MM.1S (cell line): Measurements from ENCODE around the gene ELOVL2.

Experiments
- DNase-seq: peaks from one replicate; pipeline ENCODE4 v3.0.0-alpha.2; 2015
- H2AFZ ChIP-seq: fragments of 300-600 bp; sonication (generic); 2 replicates; pipeline ENCODE4 v1.6.0; 2016; ENCODE audit warnings: antibody characterized with exemption, low read length
- H3F3A ChIP-seq: fragments of 300-600 bp; sonication (generic); 2 replicates; pipeline ENCODE4 v1.6.1; 2016; ENCODE audit warnings: mild to moderate bottlenecking, antibody characterized with exemption, low read length, moderate library complexity, mixed read lengths; ENCODE audit not compliant: insufficient read depth
- H3K27ac ChIP-seq: fragments of 300-600 bp; sonication (generic); 2 replicates; pipeline ENCODE4 v1.5.1; 2016; ENCODE audit warnings: mild to moderate bottlenecking, low read length
- H3K27me3 ChIP-seq: fragments of 300-600 bp; sonication (generic); replicated peaks from 2 replicates; pipeline ENCODE4 v1.6.0; 2016; ENCODE audit warnings: low read length; ENCODE audit not compliant: insufficient read depth
- H3K36me3 ChIP-seq: fragments of 300-600 bp; sonication (generic); replicated peaks from 2 replicates; pipeline ENCODE4 v1.6.1; 2016; ENCODE audit warnings: mild to moderate bottlenecking, low read length, mixed read lengths; ENCODE audit not compliant: insufficient read depth
- H3K4me1 ChIP-seq: fragments of 300-600 bp; sonication (generic); 2 replicates; pipeline ENCODE4 v1.6.1; 2016; ENCODE audit warnings: low read length, mixed read lengths
- H3K4me2 ChIP-seq: fragments of 300-600 bp; sonication (generic); 2 replicates; pipeline ENCODE4 v1.6.0; 2016; ENCODE audit warnings: low read depth, low read length
- H3K4me3 ChIP-seq: fragments of 300-600 bp; sonication (generic); 2 replicates; pipeline ENCODE4 v1.5.1; 2016; ENCODE audit warnings: low read length, mixed read lengths
- H3K79me2 ChIP-seq: fragments of 300-600 bp; sonication (generic); 2 replicates; pipeline ENCODE4 v1.6.1; 2016; ENCODE audit warnings: mixed run types, low read length, mixed read lengths
- H3K9ac ChIP-seq: fragments of 300-600 bp; sonication (generic); 2 replicates; pipeline ENCODE4 v1.6.1; 2016; ENCODE audit warnings: low read length, mixed read lengths
- H3K9me2 ChIP-seq: fragments of 300-600 bp; sonication (generic); replicated peaks from 2 replicates; pipeline ENCODE4 v1.6.1; 2016; ENCODE audit warnings: mild to moderate bottlenecking, low read length, mixed read lengths; ENCODE audit not compliant: insufficient read depth
- H3K9me3 ChIP-seq: fragments of 300-600 bp; sonication (generic); replicated peaks from 2 replicates; pipeline ENCODE4 v1.6.1; 2016; ENCODE audit warnings: mild to moderate bottlenecking, low read length, mixed read lengths; ENCODE audit not compliant: insufficient read depth
- H4K20me1 ChIP-seq: fragments of 300-600 bp; sonication (generic); 2 replicates; pipeline ENCODE4 v1.6.1; 2016; ENCODE audit warnings: mild to moderate bottlenecking, low read length, moderate library complexity, mixed read lengths; ENCODE audit not compliant: insufficient read depth
- EZH2 ChIP-seq: fragments of 300-600 bp; sonication (generic); optimal IDR thresholded peaks from 2 replicates; pipeline ENCODE3; 2017; ENCODE audit warnings: low read depth, mild to moderate bottlenecking, antibody characterized with exemption, low read length, mixed read lengths
- EZH2phosphoT487 ChIP-seq: fragments of 300-600 bp; sonication (generic); IDR thresholded peaks from 2 replicates; pipeline ENCODE4 v1.6.1; 2018; ENCODE audit warnings: antibody characterized with exemption, low read length
- TF ChIP-seq, protein P1 (sequence below): fragments of 300-600 bp; sonication (generic); IDR thresholded peaks from 2 replicates; pipeline ENCODE4 v1.5.1; 2016; ENCODE audit warnings: antibody characterized with exemption, low read length, mixed read lengths

Gene ELOVL2

DNA sequence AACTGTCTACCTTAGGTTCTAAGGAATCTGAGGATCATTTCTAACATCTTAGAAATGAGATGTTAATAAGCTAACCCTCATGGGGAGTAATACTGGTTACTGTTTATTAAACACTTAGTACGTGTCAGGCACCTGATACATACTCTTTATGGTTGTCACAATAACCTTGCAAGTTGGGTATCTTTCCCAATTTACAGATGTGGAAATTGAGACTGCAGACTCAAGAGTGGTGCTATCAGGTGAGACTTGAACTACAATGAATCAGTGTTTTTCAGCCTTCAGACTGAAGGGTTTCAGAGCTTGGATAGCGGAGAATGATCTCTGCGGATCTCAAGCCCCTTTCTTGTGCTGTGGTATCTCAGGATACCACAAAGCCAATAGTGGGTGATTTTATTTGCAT, 27.0 kb downstream of the ELOVL2 start:
- DNase-seq, result no peak
- Histone ChIP-seq H3K27ac (no peak overlapping the region), H3K9me2 (no peaks in the 10 kb centered on the region), H3F3A (no peaks in the 10 kb centered on the region), H3K9ac (no peak overlapping the region), H2AFZ (no peak overlapping the region), H3K4me3 (no peak overlapping the region), H3K36me3 (no peaks in the 10 kb centered on the region), H3K4me1 (no peaks in the 10 kb centered on the region), H3K79me2 (no peaks in the 10 kb centered on the region), H3K9me3 (no peaks in the 10 kb centered on the region), H3K4me2 (no peak overlapping the region), H4K20me1 (no peaks in the 10 kb centered on the region), H3K27me3 (no peaks in the 10 kb centered on the region)
- TF ChIP-seq EZH2 (no peak), EZH2phosphoT487 (no peak)
- TF ChIP-seq, protein P1, sequence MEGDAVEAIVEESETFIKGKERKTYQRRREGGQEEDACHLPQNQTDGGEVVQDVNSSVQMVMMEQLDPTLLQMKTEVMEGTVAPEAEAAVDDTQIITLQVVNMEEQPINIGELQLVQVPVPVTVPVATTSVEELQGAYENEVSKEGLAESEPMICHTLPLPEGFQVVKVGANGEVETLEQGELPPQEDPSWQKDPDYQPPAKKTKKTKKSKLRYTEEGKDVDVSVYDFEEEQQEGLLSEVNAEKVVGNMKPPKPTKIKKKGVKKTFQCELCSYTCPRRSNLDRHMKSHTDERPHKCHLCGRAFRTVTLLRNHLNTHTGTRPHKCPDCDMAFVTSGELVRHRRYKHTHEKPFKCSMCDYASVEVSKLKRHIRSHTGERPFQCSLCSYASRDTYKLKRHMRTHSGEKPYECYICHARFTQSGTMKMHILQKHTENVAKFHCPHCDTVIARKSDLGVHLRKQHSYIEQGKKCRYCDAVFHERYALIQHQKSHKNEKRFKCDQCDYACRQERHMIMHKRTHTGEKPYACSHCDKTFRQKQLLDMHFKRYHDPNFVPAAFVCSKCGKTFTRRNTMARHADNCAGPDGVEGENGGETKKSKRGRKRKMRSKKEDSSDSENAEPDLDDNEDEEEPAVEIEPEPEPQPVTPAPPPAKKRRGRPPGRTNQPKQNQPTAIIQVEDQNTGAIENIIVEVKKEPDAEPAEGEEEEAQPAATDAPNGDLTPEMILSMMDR, result no peak

DNA sequence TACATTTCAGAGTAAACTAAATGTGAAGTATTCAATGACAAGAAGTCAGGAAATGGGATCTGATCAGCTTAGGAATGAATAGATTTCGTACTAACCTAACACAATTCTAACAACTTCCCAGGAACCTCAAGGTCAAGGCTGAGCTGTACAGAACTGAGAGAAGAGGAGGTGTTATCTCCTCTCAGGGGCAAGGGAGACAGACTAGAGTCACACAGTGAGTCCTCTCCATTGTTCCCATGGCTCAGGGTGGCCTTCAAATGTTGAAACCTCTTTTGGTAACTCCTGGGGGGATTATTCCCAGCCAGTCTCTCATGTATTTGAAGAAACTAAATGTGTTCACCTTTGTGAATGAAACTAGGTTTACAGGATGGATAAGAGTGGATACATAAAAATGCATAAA, 27.7 kb downstream of the ELOVL2 start:
- Histone ChIP-seq H4K20me1 (no peaks in the 10 kb centered on the region), H3K27ac (no peak overlapping the region), H3K9me2 (no peaks in the 10 kb centered on the region), H3K79me2 (no peaks in the 10 kb centered on the region), H3K9me3 (no peaks in the 10 kb centered on the region), H3K4me3 (no peak overlapping the region), H3K36me3 (no peaks in the 10 kb centered on the region), H3F3A (no peaks in the 10 kb centered on the region), H3K4me1 (no peaks in the 10 kb centered on the region), H3K4me2 (no peak overlapping the region), H3K9ac (no peak overlapping the region), H3K27me3 (no peaks in the 10 kb centered on the region), H2AFZ (no peak overlapping the region)
- TF ChIP-seq EZH2, result no peak
- no peak for TF ChIP-seq EZH2phosphoT487
- TF ChIP-seq, protein P1, result no peak
- DNase-seq, result no peak

DNA sequence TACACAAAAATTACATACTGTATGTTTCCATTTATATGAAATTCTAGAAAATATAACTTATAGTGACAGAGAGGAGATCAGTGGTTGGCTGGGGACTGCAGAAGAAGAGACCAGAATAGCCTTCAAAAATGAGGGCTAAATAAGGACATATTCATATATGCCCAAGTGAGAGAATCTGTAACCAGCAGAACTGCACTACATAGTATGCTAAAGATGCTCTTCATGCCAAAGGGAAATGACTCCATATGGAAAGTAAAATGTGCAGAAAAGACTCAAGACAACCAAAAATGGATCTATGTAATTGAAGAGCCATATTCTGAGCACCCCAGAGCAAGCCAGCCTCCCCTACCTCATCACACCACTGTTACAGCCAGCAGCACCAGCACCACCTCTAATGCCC, 29.0 kb downstream of the ELOVL2 start:
- Histone ChIP-seq H3K4me2 (no peak overlapping the region), H3K9ac (no peak overlapping the region), H3K4me1 (no peaks in the 10 kb centered on the region; the same call in 1 of the 2 replicates), H4K20me1 (no peaks in the 10 kb centered on the region), H3K36me3 (no peaks in the 10 kb centered on the region), H3F3A (no peaks in the 10 kb centered on the region), H3K79me2 (no peaks in the 10 kb centered on the region), H3K27ac (no peak overlapping the region), H3K4me3 (no peak overlapping the region), H2AFZ (no peak overlapping the region), H3K9me2 (no peaks in the 10 kb centered on the region), H3K9me3 (no peaks in the 10 kb centered on the region), H3K27me3 (no peaks in the 10 kb centered on the region)
- TF ChIP-seq, protein P1, result no peak
- TF ChIP-seq EZH2phosphoT487 (no peak), EZH2 (no peak)
- DNase-seq, result no peak
